H1 (cell line): ENCODE results near the gene UROC1. TPM values are rescaled to one million over a fixed set of nuclear protein-coding genes. Genes with fewer than 3 reads are reported as not detected.

ENCODE experiments used
- CTCF ChIA-PET: fragments of 300-600 bp; sonication (Branson Sonifier 250); formaldehyde crosslinking; loops from one replicate; lab custom pipeline; 2021; ENCODE audit not compliant: partially characterized antibody; lab: Charles Lee
- POLR2A ChIA-PET: fragments of 300-600 bp; sonication (Branson Sonifier 250); formaldehyde crosslinking; loops from one replicate; lab custom pipeline; 2021; ENCODE audit warnings: inconsistent platforms; ENCODE audit not compliant: partially characterized antibody; lab: Charles Lee
- DNase-seq, 2 experiments: peaks; one replicate each; pipeline versions ENCODE4 v3.0.0 to v3.0.0-alpha.2; 2010 to 2022; ENCODE audit warnings: low spot score in 2 of 2, low read depth in 1 of 2, mixed read lengths in 1 of 2
- FAIRE-seq: peaks from 2 replicates; lab custom pipeline; 2011; peaks lifted over from hg19 to GRCh38; lab: Jason Lieb, UNC
- H2AFZ ChIP-seq: 2 replicates; pipeline ENCODE4 v1.8.1; 2012; ENCODE audit warnings: low read length, inconsistent platforms
- H2AK5ac ChIP-seq: 2 replicates; pipeline ENCODE4 v1.6.1; 2013; ENCODE audit warnings: low read depth, low read length
- H2BK120ac ChIP-seq: replicated peaks from 2 replicates; pipeline ENCODE3; 2013; ENCODE audit warnings: low read depth, low read length, inconsistent platforms
- H2BK12ac ChIP-seq: 2 replicates; pipeline ENCODE4 v1.6.1; 2013; ENCODE audit warnings: low read depth, low read length
- H2BK15ac ChIP-seq: 2 replicates; pipeline ENCODE4 v1.6.1; 2013; ENCODE audit warnings: low read length
- H2BK20ac ChIP-seq: 2 replicates; pipeline ENCODE4 v1.6.1; 2013; ENCODE audit warnings: low read length
- H2BK5ac ChIP-seq: 2 replicates; pipeline ENCODE4 v1.6.1; 2013; ENCODE audit warnings: low read depth, low read length
- H3K14ac ChIP-seq: 2 replicates; pipeline ENCODE4 v1.6.1; 2013; ENCODE audit warnings: inconsistent platforms; ENCODE audit not compliant: insufficient read length
- H3K18ac ChIP-seq: 2 replicates; pipeline ENCODE4 v1.6.1; 2013; ENCODE audit warnings: low read length; ENCODE audit errors: extremely low read depth
- H3K23ac ChIP-seq: 2 replicates; pipeline ENCODE4 v1.6.1; 2013; ENCODE audit warnings: inconsistent platforms; ENCODE audit not compliant: insufficient read length
- H3K23me2 ChIP-seq: 2 replicates; pipeline ENCODE4 v1.6.1; 2013; ENCODE audit warnings: low read depth, low read length
- H3K27ac ChIP-seq: 2 replicates; pipeline ENCODE4 v1.6.1; 2011; ENCODE audit warnings: low read depth, low read length, inconsistent platforms
- H3K27me3 ChIP-seq, 4 experiments: replicated peaks in 1 of 4; 1 replicate in 1 of 4; 2 replicates in 3 of 4; pipeline versions ENCODE4 v1.6.1 to v1.8.1; 2011 to 2013; ENCODE audit warnings: low read length in 3 of 4, mild to moderate bottlenecking in 3 of 4, inconsistent platforms in 2 of 4, mixed read lengths in 2 of 4, moderate library complexity in 1 of 4; ENCODE audit not compliant: control insufficient read depth in 3 of 4, insufficient read depth in 3 of 4; ENCODE audit errors: extremely low read depth in 1 of 4
- H3K36me3 ChIP-seq, 4 experiments: 2 replicates each; pipeline versions ENCODE4 v1.6.1 to v1.8.1; 2011 to 2013; ENCODE audit warnings: mild to moderate bottlenecking in 4 of 4, low read length in 3 of 4, moderate library complexity in 2 of 4, control low read depth in 1 of 4, inconsistent platforms in 1 of 4; ENCODE audit not compliant: insufficient read depth in 4 of 4, control insufficient read depth in 2 of 4
- H3K4ac ChIP-seq: replicated peaks from 2 replicates; pipeline ENCODE3; 2013; ENCODE audit warnings: low read length, low read depth, mixed read lengths, inconsistent platforms; ENCODE audit not compliant: insufficient read length
- H3K4me1 ChIP-seq, 4 experiments: replicated peaks in 1 of 4; 1 replicate in 1 of 4; 2 replicates in 3 of 4; pipeline versions ENCODE4 v1.6.1 to v1.8.1; 2011 to 2013; ENCODE audit warnings: low read length in 3 of 4, inconsistent platforms in 2 of 4, mixed read lengths in 1 of 4; ENCODE audit not compliant: insufficient read depth in 4 of 4, control insufficient read depth in 3 of 4
- H3K4me2 ChIP-seq, 2 experiments: 2 replicates each; pipeline versions ENCODE4 v1.6.1 to v1.8.1; 2011 to 2013; ENCODE audit warnings: low read depth in 2 of 2, low read length in 2 of 2, control low read depth in 1 of 2, inconsistent platforms in 1 of 2, mild to moderate bottlenecking in 1 of 2; ENCODE audit not compliant: insufficient read depth in 1 of 2
- H3K4me3 ChIP-seq, 4 experiments: fragments of 200-600, 300-600 bp in 1 of 4; sonication (generic), shearing (Covaris generic), sonication (Bioruptor Twin) in 1 of 4; 2 replicates each; pipeline versions ENCODE4 v1.5.1 to v1.8.1; 2011 to 2016; ENCODE audit warnings: low read length in 4 of 4, low read depth in 3 of 4, control low read depth in 2 of 4, inconsistent platforms in 2 of 4, mild to moderate bottlenecking in 2 of 4, mixed read lengths in 1 of 4, moderate library complexity in 1 of 4; ENCODE audit not compliant: insufficient read depth in 2 of 4; ENCODE audit errors: extremely low read depth in 1 of 4
- H3K56ac ChIP-seq: replicated peaks from 2 replicates; pipeline ENCODE3; 2013; ENCODE audit warnings: low read depth, mild to moderate bottlenecking, mixed read lengths, low read length, inconsistent platforms; ENCODE audit not compliant: insufficient read length
- H3K79me1 ChIP-seq: 2 replicates; pipeline ENCODE4 v1.6.1; 2013; ENCODE audit warnings: low read depth, low read length, control low read depth
- H3K79me2 ChIP-seq, 2 experiments: 2 replicates each; pipeline versions ENCODE4 v1.6.1 to v1.8.1; 2012 to 2013; ENCODE audit warnings: low read length in 2 of 2, mild to moderate bottlenecking in 2 of 2, inconsistent platforms in 1 of 2; ENCODE audit not compliant: insufficient read depth in 2 of 2, control insufficient read depth in 1 of 2
- H3K9ac ChIP-seq, 4 experiments: replicated peaks in 1 of 4; 1 replicate in 1 of 4; 2 replicates in 3 of 4; pipeline versions ENCODE4 v1.6.1 to v1.8.1; 2011 to 2013; ENCODE audit warnings: low read depth in 3 of 4, low read length in 3 of 4, control low read depth in 2 of 4, mild to moderate bottlenecking in 2 of 4, moderate library complexity in 2 of 4, inconsistent platforms in 1 of 4; ENCODE audit errors: extremely low read depth in 1 of 4
- H3K9me3 ChIP-seq, 2 experiments: 2 replicates each; pipeline versions ENCODE4 v1.6.1 to v1.8.1; 2012 to 2013; ENCODE audit warnings: mild to moderate bottlenecking in 2 of 2, moderate library complexity in 2 of 2, control low read depth in 1 of 2, inconsistent platforms in 1 of 2, low read depth in 1 of 2, low read length in 1 of 2, mixed read lengths in 1 of 2; ENCODE audit not compliant: insufficient read depth in 2 of 2
- H4K20me1 ChIP-seq, 2 experiments: replicated peaks in 1 of 2; 2 replicates each; pipeline versions ENCODE3 to v1.8.1; 2011 to 2013; ENCODE audit warnings: inconsistent platforms in 2 of 2, low read length in 2 of 2, mild to moderate bottlenecking in 1 of 2; ENCODE audit not compliant: insufficient read depth in 2 of 2, control insufficient read depth in 1 of 2
- H4K5ac ChIP-seq: 2 replicates; pipeline ENCODE4 v1.6.1; 2013; ENCODE audit warnings: low read length, low read depth, mixed read lengths, inconsistent platforms; ENCODE audit not compliant: insufficient read length
- H4K8ac ChIP-seq: 2 replicates; pipeline ENCODE4 v1.8.0; 2013; ENCODE audit warnings: mild to moderate bottlenecking, moderate library complexity, low read length, inconsistent platforms; ENCODE audit not compliant: insufficient read depth; ENCODE audit errors: extremely low read depth
- H4K91ac ChIP-seq: replicated peaks from 2 replicates; pipeline ENCODE3; 2013; ENCODE audit warnings: low read length, mixed read lengths, inconsistent platforms; ENCODE audit not compliant: insufficient read length
- ATF2 ChIP-seq: IDR thresholded peaks from 2 replicates; pipeline ENCODE4 v1.6.1; 2012; ENCODE audit warnings: low read length, inconsistent platforms
- BACH1 ChIP-seq: IDR thresholded peaks from 2 replicates; pipeline ENCODE4 v1.6.1; 2012; ENCODE audit warnings: low read length, improper control_type of control experiment
- CBX5 ChIP-seq: fragments of 300-800, 300-1000 bp; sonication (generic); IDR thresholded peaks from 2 replicates; pipeline ENCODE4 v1.7.1; 2016; ENCODE audit warnings: antibody characterized with exemption, low read length, low read depth
- CHD1 ChIP-seq: IDR thresholded peaks from 2 replicates; pipeline ENCODE4 v1.6.1; 2012; ENCODE audit warnings: low read depth, low read length, improper control_type of control experiment
- CREB1 ChIP-seq: IDR thresholded peaks from 2 replicates; pipeline ENCODE4 v1.6.1; 2012; ENCODE audit warnings: inconsistent platforms
- EP300 ChIP-seq, 2 experiments: IDR thresholded peaks; 1 replicate in 1 of 2; 2 replicates in 1 of 2; pipeline ENCODE4 v1.6.1; 2011 to 2012; ENCODE audit warnings: low read depth in 2 of 2, low read length in 2 of 2, mild to moderate bottlenecking in 2 of 2, borderline replicate concordance in 1 of 2, inconsistent platforms in 1 of 2, moderate library complexity in 1 of 2
- HDAC6 ChIP-seq: IDR thresholded peaks from one replicate; pipeline ENCODE4 v1.7.1; 2012; ENCODE audit warnings: low read depth, mild to moderate bottlenecking, inconsistent platforms, low read length, moderate library complexity
- JUN ChIP-seq: IDR thresholded peaks from 2 replicates; pipeline ENCODE4 v1.6.1; 2011; ENCODE audit warnings: low read depth, mild to moderate bottlenecking, improper control_type of control experiment, low read length
- MAFK ChIP-seq: IDR thresholded peaks from 2 replicates; pipeline ENCODE4 v1.6.1; 2012; ENCODE audit warnings: low read depth, mild to moderate bottlenecking, improper control_type of control experiment, low read length
- POU5F1 ChIP-seq: IDR thresholded peaks from 2 replicates; pipeline ENCODE4 v1.6.1; 2011; ENCODE audit warnings: low read depth, mild to moderate bottlenecking, low read length, moderate library complexity
- SIN3A ChIP-seq, 2 experiments: IDR thresholded peaks in 1 of 2; conservative IDR thresholded peaks in 1 of 2; 2 replicates each; pipeline ENCODE4 v1.6.1; 2011 to 2012; ENCODE audit warnings: low read length in 2 of 2, improper control_type of control experiment in 1 of 2, low read depth in 1 of 2, mild to moderate bottlenecking in 1 of 2
- SP2 ChIP-seq: IDR thresholded peaks from 2 replicates; pipeline ENCODE4 v1.6.1; 2012; ENCODE audit warnings: mild to moderate bottlenecking, low read length, inconsistent platforms
- SP4 ChIP-seq: IDR thresholded peaks from 2 replicates; pipeline ENCODE4 v1.6.1; 2012; ENCODE audit warnings: low read length, inconsistent platforms
- WGBS, 2 experiments: shearing (Covaris generic) in 1 of 2; methylation state at CpG; one replicate each; pipeline versions ENCODE4 v1.1.6 to v1.1.7; 2013 to 2015; ENCODE audit warnings: low lambda C conversion rate in 2 of 2, mixed read lengths in 2 of 2, inconsistent platforms in 1 of 2, low coverage in 1 of 2, missing lambda C conversion rate in 1 of 2; ENCODE audit not compliant: insufficient replicate concordance in 2 of 2, insufficient coverage in 1 of 2, insufficient read length in 1 of 2; ENCODE audit errors: extremely low coverage in 1 of 2, missing lambda C conversion rate in 1 of 2; 5-methylcytosine and 5-hydroxymethylcytosine counted together
- polyA plus RNA-seq, 7 experiments: library from polyadenylated mRNA; depleted of rRNA in 3 of 7; stranded (reverse) in 5 of 7; unstranded in 2 of 7; fragments of >200 nt in 5 of 7; fragments of 200-250 nt in 2 of 7; gene quantifications; 1 replicate in 5 of 7; 2 replicates in 1 of 7; 4 replicates in 1 of 7; pipeline versions ENCODE4 v1.2.1 to v1.2.3, GENCODE V29; 2011 to 2013; ENCODE audit warnings: missing spikeins in 2 of 7, mixed read lengths in 2 of 7
- total RNA-seq: library from RNA; stranded (reverse); fragmentation: NEBNext Ultra II Directional; extraction: Animal tissue kit (Norgen Biotek cat#: 25700); gene quantifications from 2 replicates; pipeline ENCODE4 v1.2.1, GENCODE V29; 2021

UROC1 gene
- total and polyA plus RNA-seq, 2 of the 8 experiments (the other 6 are each of a cell fraction or from before 2014, with no cell fraction given): 0.03 TPM; not detected in 1

DNA sequence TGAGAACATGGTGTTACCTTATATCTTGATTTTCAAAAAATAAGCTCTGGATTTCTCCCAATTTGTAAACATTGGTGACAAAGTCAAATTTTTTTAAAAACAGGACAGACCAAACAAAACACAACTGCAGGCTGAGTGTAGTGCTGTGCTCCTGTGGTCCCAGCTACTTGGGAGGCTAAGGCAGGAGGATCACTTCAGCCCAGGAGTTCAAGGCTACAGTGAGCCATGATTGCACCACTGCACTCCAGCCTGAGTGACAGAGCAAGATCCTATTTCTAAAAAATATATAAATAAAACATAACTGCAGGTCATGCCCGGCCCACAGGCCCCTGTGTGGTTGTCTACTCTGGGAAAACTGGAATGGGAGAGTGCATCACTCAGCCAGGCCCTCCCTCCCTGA lies 37.9 kb downstream of the UROC1 start:
- peaks cover 0 to under 1% of the 10 kb centered on the region in 2 experiments; a peak in 1 of 4 replicates for H3K79me2 ChIP-seq
- TF ChIP-seq POU5F1 (no peak), CREB1 (no peak), CHD1 (no peak), EP300 (IDR thresholded peaks at IDR 0.05; ENCODE audit: borderline replicate concordance in 1 of 2, low read depth in 2 of 2, low read length in 2 of 2) (no peak), CBX5 (no peak), BACH1 (no peak), ATF2 (no peak), SP4 (no peak), SP2 (no peak), JUN (no peak), HDAC6 (no peak), SIN3A (conservative IDR thresholded peaks at IDR 0.05 in 1 of 2, IDR thresholded peaks at IDR 0.05 in 1 of 2; ENCODE audit: low read depth in 1 of 2, low read length in 2 of 2) (no peak), MAFK (no peak)

More for the DNA sequence above, 37.9 kb downstream of the UROC1 start:
- no peak for DNase-seq
- Histone ChIP-seq H2AFZ (no peak overlapping the region), H3K27ac (no peak overlapping the region), H3K36me3 (no peaks in the 10 kb centered on the region), H3K56ac (no peak overlapping the region), H2BK15ac (no peak overlapping the region), H3K14ac (no peak overlapping the region), H4K20me1 (peaks cover under 1 to 3% of the 10 kb centered on the region in 2 experiments), H2AK5ac (no peak overlapping the region), H3K79me1 (no peaks in the 10 kb centered on the region; the same call in 1 of the 2 replicates), H4K5ac (no peak overlapping the region), H4K91ac (no peak overlapping the region), H3K27me3 (no peaks in the 10 kb centered on the region), H3K4me2 (no peak overlapping the region), H2BK20ac (no peak overlapping the region), H3K9ac (no peak overlapping the region), H4K8ac (no peak overlapping the region), H3K18ac (no peak overlapping the region), H2BK5ac (no peak overlapping the region), H2BK12ac (no peak overlapping the region), H3K4me3 (no peak overlapping the region), H3K9me3 (no peaks in the 10 kb centered on the region), H3K23ac (no peak overlapping the region), H3K4ac (no peak overlapping the region), H3K23me2 (peaks cover 10% of the 10 kb centered on the region), H3K4me1 (peaks cover 0 to 18% (median 12%) of the 10 kb centered on the region in 4 experiments; a peak in 6 of 7 replicates), H2BK120ac (no peak overlapping the region)
- POLR2A ChIA-PET: no interaction called here
- WGBS, 2 experiments: 92% methylated on average over 1 of the region's 1 CpG; no CpG with 5 or more reads in 1 of the 2 experiments
- CTCF ChIA-PET: no interaction called here
- FAIRE-seq: no peak
